Prostate gland (tissue), 2 donors: ENCODE data around the gene CRISPLD2.

Experiments used
- CTCF ChIP-seq, 4 experiments: fragments of 200-600 bp in 2 of 4; fragments of 450-650 bp in 2 of 4; sonication (generic) in 2 of 4; IDR thresholded peaks; 1 replicate in 3 of 4; 2 replicates in 1 of 4; pipeline ENCODE4 v1.5.1; 2016 to 2019; ENCODE audit warnings: antibody characterized with exemption in 4 of 4, mild to moderate bottlenecking in 2 of 4, moderate library complexity in 2 of 4
- POLR2A ChIP-seq: fragments of 450-650 bp; IDR thresholded peaks from one replicate; pipeline ENCODE4 v1.6.1; 2016; ENCODE audit warnings: antibody characterized with exemption, mild to moderate bottlenecking

GRCh38 chr16:84849751-84850150 is 30.0 kb downstream of the CRISPLD2 start:
- TF ChIP-seq CTCF (IDR thresholded peaks at IDR 0.05) = no peak
- TF ChIP-seq POLR2A = no peak
